Measurements from ENCODE around the gene FBP1.

FBP1 gene

GRCh38 chr9:94581728-94582127, 57.6 kb downstream of the FBP1 start:
- TF ChIP-seq, protein P1, sequence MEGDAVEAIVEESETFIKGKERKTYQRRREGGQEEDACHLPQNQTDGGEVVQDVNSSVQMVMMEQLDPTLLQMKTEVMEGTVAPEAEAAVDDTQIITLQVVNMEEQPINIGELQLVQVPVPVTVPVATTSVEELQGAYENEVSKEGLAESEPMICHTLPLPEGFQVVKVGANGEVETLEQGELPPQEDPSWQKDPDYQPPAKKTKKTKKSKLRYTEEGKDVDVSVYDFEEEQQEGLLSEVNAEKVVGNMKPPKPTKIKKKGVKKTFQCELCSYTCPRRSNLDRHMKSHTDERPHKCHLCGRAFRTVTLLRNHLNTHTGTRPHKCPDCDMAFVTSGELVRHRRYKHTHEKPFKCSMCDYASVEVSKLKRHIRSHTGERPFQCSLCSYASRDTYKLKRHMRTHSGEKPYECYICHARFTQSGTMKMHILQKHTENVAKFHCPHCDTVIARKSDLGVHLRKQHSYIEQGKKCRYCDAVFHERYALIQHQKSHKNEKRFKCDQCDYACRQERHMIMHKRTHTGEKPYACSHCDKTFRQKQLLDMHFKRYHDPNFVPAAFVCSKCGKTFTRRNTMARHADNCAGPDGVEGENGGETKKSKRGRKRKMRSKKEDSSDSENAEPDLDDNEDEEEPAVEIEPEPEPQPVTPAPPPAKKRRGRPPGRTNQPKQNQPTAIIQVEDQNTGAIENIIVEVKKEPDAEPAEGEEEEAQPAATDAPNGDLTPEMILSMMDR (conservative IDR thresholded peaks at IDR 0.05; ENCODE audit: low read depth, low read length): no peak
- no peak overlapping the region for H3K4me3 ChIP-seq (ENCODE audit: low read depth, low read length)
- DNase-seq (ENCODE audit: low read depth): no peak

DNA sequence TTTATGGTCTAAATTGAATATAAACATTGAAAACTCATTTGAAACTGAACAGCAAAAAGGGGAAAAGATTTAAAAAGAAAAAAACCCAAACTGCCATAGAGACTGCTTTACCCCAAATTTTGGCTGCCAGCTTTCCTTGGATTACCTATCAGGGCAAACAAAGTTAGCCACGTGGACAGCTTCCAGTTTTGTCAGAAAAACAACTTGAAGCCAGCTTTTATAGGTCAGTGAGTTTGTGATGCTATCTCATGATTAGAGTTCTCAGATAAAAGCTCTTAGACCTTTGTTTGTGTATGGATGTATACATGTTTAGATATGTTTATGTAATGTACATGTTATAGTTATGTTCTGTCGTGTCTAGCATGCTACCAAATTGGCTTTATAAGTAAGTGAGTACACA, 61.7 kb downstream of the FBP1 start:
- TF ChIP-seq, protein P1 (conservative IDR thresholded peaks at IDR 0.05; ENCODE audit: low read depth, low read length): no peak
- no peak overlapping the region for H3K4me3 ChIP-seq (ENCODE audit: low read depth, low read length)
- no peak for DNase-seq (ENCODE audit: low read depth)

GRCh38 chr9:94577036-94577435, 62.3 kb downstream of the FBP1 start:
- TF ChIP-seq, protein P1 (conservative IDR thresholded peaks at IDR 0.05; ENCODE audit: low read depth, low read length): no peak
- H3K4me3 ChIP-seq (ENCODE audit: low read depth, low read length): no peak overlapping the region
- DNase-seq (ENCODE audit: low read depth): no peak

DNA sequence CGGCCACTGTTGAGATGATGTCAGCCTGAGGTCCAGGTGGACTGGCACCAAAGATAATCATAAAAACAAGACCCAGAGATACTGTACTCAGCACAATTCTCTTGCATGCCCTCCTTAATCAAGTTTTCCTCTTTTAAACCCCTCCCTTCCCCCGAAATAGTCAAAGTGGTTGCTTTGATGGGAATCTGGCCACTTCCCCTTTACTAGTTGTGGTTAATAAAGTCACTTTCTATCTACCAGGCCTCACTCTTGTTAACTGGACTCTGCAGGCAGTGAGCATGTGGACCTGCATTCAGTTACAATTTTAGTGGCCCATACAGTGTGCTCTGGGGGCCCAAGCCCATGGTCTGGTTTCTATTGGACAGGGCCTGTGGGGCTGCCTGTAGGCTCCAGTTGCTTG, 63.2 kb downstream of the FBP1 start:
- DNase-seq (ENCODE audit: low read depth): no peak
- H3K4me3 ChIP-seq (ENCODE audit: low read depth, low read length): no peak overlapping the region
- TF ChIP-seq, protein P1 (conservative IDR thresholded peaks at IDR 0.05; ENCODE audit: low read depth, low read length): no peak

DNA sequence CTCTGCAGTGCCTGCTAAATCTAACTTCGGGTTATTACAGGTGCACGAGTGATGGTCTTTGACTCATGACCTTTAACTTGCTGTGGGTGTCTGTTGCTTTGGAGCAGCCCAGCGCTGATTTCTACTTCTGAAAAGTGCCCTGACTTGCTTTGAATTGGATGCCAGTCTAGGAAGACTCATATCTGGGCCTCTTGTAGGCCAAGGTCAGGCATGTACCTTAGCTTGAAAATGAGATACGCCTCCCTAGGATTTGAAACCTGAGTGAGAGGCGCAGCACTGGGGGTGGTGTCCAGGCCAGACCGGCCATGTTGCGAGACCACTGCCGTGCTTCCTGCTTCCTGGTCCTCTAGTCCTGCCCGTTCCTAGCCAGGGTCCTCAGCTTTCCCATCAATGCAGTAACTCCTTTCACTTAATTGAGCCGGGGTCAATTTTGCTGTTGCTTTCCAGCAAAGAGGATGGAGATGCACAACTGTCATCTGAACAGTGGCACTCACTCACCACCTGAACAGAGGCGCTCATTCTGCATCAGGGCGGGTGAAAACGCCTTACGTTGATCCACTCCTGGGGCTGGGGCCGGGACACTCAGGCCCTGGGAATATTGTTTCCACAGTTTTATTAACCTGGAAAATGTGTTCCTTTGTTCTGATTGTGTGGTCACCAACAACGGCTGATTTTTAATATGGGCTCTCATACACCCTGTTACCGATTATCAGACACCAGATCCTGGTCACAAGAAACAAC, 70.2 kb downstream of the FBP1 start:
- TF ChIP-seq, protein P1 (conservative IDR thresholded peaks at IDR 0.05; ENCODE audit: low read depth, low read length): no peak
- H3K4me3 ChIP-seq (ENCODE audit: low read depth, low read length): no peak overlapping the region
- no peak for DNase-seq (ENCODE audit: low read depth)

GRCh38 chr9:94568250-94568889, 70.9 kb downstream of the FBP1 start:
- TF ChIP-seq, protein P1 (conservative IDR thresholded peaks at IDR 0.05; ENCODE audit: low read depth, low read length): no peak

DNA sequence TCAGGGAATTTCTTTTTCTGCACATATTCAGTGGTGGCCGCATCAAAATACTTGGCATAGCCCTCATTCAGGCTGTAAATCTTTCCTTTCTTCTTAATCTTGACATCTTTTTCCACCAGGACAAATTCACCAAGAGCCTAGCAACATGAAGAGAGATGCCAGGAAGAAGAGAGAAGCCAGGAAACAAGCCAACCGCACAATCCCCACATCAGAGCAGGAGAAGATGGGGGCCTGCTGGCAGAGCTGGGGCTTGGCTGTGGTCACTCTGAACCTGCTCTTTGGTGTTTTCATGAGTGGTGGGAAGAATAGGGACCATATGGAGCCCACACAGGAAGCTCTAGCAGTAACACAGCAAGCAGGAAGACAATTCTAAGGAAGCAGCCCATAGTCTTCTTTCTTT, 72.0 kb downstream of the FBP1 start:
- no peak overlapping the region for H3K4me3 ChIP-seq (ENCODE audit: low read depth, low read length)
- TF ChIP-seq, protein P1 (conservative IDR thresholded peaks at IDR 0.05; ENCODE audit: low read depth, low read length): no peak
- no peak for DNase-seq (ENCODE audit: low read depth)

More at GRCh38 chr9:94568250-94568889, 70.9 kb downstream of the FBP1 start:
- DNase-seq (ENCODE audit: low read depth): no peak
- no peak overlapping the region for H3K4me3 ChIP-seq (ENCODE audit: low read depth, low read length)
